Neural cell (in vitro differentiated cells): ENCODE results near the gene BRI3. TPM values are rescaled to one million over a fixed set of nuclear protein-coding genes. Genes with fewer than 3 reads are reported as not detected.

Source experiments
- H2AFZ ChIP-seq: fragments of 200-600, 300-800 bp; sonication (generic), shearing (Covaris generic); 2 replicates; pipeline ENCODE4 v1.6.0; 2014; ENCODE audit warnings: low read depth, mild to moderate bottlenecking, antibody characterized with exemption, low read length, moderate library complexity
- H3F3A ChIP-seq: fragments of 200-600 bp; shearing (Covaris generic); 2 replicates; pipeline ENCODE4 v1.6.1; 2016; ENCODE audit warnings: mild to moderate bottlenecking, moderate library complexity, mixed read lengths, antibody characterized with exemption, low read length; ENCODE audit not compliant: insufficient read depth, poor library complexity, severe bottlenecking
- H3K27ac ChIP-seq: fragments of 200-600, 300-800 bp; sonication (generic), shearing (Covaris generic); 2 replicates; pipeline ENCODE4 v1.5.1; 2014; ENCODE audit warnings: mild to moderate bottlenecking, low read length, moderate library complexity
- H3K27me3 ChIP-seq: fragments of 300-800, 200-600 bp; sonication (generic), shearing (Covaris generic); 2 replicates; pipeline ENCODE4 v1.6.0; 2014; ENCODE audit warnings: mild to moderate bottlenecking, low read depth, low read length, moderate library complexity; ENCODE audit not compliant: insufficient read depth
- H3K36me3 ChIP-seq: fragments of 300-800, 200-600 bp; sonication (generic), shearing (Covaris generic); 2 replicates; pipeline ENCODE4 v1.5.1; 2014; ENCODE audit warnings: mild to moderate bottlenecking, antibody characterized with exemption, low read length, moderate library complexity; ENCODE audit not compliant: insufficient read depth
- H3K4me2 ChIP-seq: fragments of 300-800, 200-600 bp; sonication (generic), shearing (Covaris generic); 2 replicates; pipeline ENCODE4 v1.6.0; 2014; ENCODE audit warnings: mild to moderate bottlenecking, low read length
- H3K4me3 ChIP-seq: fragments of 300-800, 200-600 bp; sonication (generic), shearing (Covaris generic); 2 replicates; pipeline ENCODE4 v1.5.1; 2014; ENCODE audit warnings: mild to moderate bottlenecking, low read length, moderate library complexity
- H3K79me2 ChIP-seq: fragments of 200-600 bp; shearing (Covaris generic); replicated peaks from 2 replicates; pipeline ENCODE4 v1.6.0; 2014; ENCODE audit warnings: mild to moderate bottlenecking, low read length, moderate library complexity; ENCODE audit not compliant: insufficient read depth
- H3K9ac ChIP-seq: fragments of 300-800, 200-600 bp; sonication (generic), shearing (Covaris generic); 2 replicates; pipeline ENCODE4 v1.6.1; 2016; ENCODE audit warnings: mild to moderate bottlenecking, low read length, mixed read lengths
- H3K9me2 ChIP-seq: fragments of 200-600 bp; shearing (Covaris generic); 2 replicates; pipeline ENCODE4 v1.6.1; 2016; ENCODE audit warnings: mild to moderate bottlenecking, low read length, mixed read lengths; ENCODE audit not compliant: insufficient read depth
- H3K9me3 ChIP-seq: fragments of 200-600, 300-800 bp; sonication (generic), shearing (Covaris generic); 2 replicates; pipeline ENCODE4 v1.6.1; 2016; ENCODE audit warnings: mild to moderate bottlenecking, mixed run types, low read length, moderate library complexity, mixed read lengths
- H4K20me1 ChIP-seq: fragments of 200-600 bp; shearing (Covaris generic); 2 replicates; pipeline ENCODE4 v1.6.1; 2016; ENCODE audit warnings: mild to moderate bottlenecking, mixed run types; ENCODE audit not compliant: insufficient read depth
- EP300 ChIP-seq: fragments of 450-650 bp; conservative IDR thresholded peaks from 2 replicates; pipeline ENCODE4 v1.6.1; 2014; ENCODE audit warnings: antibody characterized with exemption, mild to moderate bottlenecking, moderate library complexity; ENCODE audit not compliant: poor library complexity, severe bottlenecking
- EZH2 ChIP-seq: fragments of 200-600, 300-800 bp; shearing (Covaris generic), sonication (generic); IDR thresholded peaks from 2 replicates; pipeline ENCODE4 v1.6.1; 2014; ENCODE audit warnings: antibody characterized with exemption, low read length, borderline replicate concordance, mild to moderate bottlenecking; ENCODE audit not compliant: insufficient read depth, poor library complexity, severe bottlenecking
- MXI1 ChIP-seq: fragments of 450-650 bp; conservative IDR thresholded peaks from 2 replicates; pipeline ENCODE4 v1.6.1; 2014; ENCODE audit warnings: antibody characterized with exemption, mild to moderate bottlenecking; ENCODE audit not compliant: poor library complexity, severe bottlenecking
- POLR2AphosphoS5 ChIP-seq: IDR thresholded peaks from 2 replicates; pipeline ENCODE4 v1.6.1; 2012
- RAD21 ChIP-seq: fragments of 450-650 bp; conservative IDR thresholded peaks from 2 replicates; pipeline ENCODE4 v1.6.1; 2014; ENCODE audit warnings: antibody characterized with exemption, mild to moderate bottlenecking, moderate library complexity
- SMC3 ChIP-seq: fragments of 450-650 bp; conservative IDR thresholded peaks from 2 replicates; pipeline ENCODE4 v1.6.1; 2014; ENCODE audit warnings: antibody characterized with exemption, mild to moderate bottlenecking, moderate library complexity; ENCODE audit not compliant: poor library complexity
- TAF1 ChIP-seq: IDR thresholded peaks from 2 replicates; pipeline ENCODE4 v1.6.1; 2012; ENCODE audit warnings: low read depth
- polyA plus RNA-seq: library from polyadenylated mRNA; depleted of rRNA; stranded (reverse); fragments of >200 nt; gene quantifications from 2 replicates; pipeline ENCODE4 v1.2.3, GENCODE V29; 2014
- TF ChIP-seq, protein P1 (sequence below): fragments of 450-650 bp; IDR thresholded peaks from 2 replicates; pipeline ENCODE4 v1.5.1; 2014; ENCODE audit warnings: antibody characterized with exemption, mild to moderate bottlenecking, moderate library complexity; ENCODE audit not compliant: poor library complexity, severe bottlenecking
- TF ChIP-seq, protein P2 (sequence below): IDR thresholded peaks from 2 replicates; pipeline ENCODE4 v1.6.1; 2012; ENCODE audit warnings: borderline replicate concordance

Gene BRI3
- polyA plus RNA-seq, 1 donor from 2014 or later = 55.6 TPM

DNA sequence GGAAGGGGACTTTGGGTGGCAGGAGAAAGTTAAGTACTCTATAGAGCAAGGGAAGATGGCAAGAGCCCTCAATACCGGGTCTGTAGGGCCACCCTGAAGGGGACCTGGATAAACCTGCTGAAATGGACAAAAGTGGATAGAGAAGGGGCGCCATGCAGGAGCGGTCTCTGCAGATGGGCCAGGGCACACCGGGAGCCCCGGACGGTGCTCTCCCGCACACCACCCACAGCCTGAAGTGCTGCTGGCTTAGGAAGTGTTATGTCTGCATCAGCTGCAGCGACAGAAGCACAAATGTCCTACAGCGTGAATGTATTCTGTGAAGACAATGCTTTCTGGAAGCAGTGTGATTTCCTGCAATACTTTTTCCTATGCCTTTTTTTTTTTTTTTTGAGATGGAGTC lies 37.7 kb downstream of the BRI3 start:
- no peak overlapping the region for H3K27ac ChIP-seq
- no peaks in the 10 kb centered on the region for H3F3A ChIP-seq
- no peaks in the 10 kb centered on the region for H3K9me2 ChIP-seq
- H4K20me1 ChIP-seq = no peaks in the 10 kb centered on the region
- H3K36me3 ChIP-seq = no peaks in the 10 kb centered on the region
- no peaks in the 10 kb centered on the region for H3K9me3 ChIP-seq
- H3K4me3 ChIP-seq = no peak overlapping the region
- H3K9ac ChIP-seq = no peak overlapping the region
- no peaks in the 10 kb centered on the region for H3K27me3 ChIP-seq
- no peak for TF ChIP-seq TAF1
- no peak for TF ChIP-seq MXI1
- TF ChIP-seq RAD21 = no peak
- no peak for TF ChIP-seq EP300
- no peak for TF ChIP-seq EZH2
- no peak for TF ChIP-seq SMC3
- TF ChIP-seq, protein P1, sequence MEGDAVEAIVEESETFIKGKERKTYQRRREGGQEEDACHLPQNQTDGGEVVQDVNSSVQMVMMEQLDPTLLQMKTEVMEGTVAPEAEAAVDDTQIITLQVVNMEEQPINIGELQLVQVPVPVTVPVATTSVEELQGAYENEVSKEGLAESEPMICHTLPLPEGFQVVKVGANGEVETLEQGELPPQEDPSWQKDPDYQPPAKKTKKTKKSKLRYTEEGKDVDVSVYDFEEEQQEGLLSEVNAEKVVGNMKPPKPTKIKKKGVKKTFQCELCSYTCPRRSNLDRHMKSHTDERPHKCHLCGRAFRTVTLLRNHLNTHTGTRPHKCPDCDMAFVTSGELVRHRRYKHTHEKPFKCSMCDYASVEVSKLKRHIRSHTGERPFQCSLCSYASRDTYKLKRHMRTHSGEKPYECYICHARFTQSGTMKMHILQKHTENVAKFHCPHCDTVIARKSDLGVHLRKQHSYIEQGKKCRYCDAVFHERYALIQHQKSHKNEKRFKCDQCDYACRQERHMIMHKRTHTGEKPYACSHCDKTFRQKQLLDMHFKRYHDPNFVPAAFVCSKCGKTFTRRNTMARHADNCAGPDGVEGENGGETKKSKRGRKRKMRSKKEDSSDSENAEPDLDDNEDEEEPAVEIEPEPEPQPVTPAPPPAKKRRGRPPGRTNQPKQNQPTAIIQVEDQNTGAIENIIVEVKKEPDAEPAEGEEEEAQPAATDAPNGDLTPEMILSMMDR = no peak
- no peak for TF ChIP-seq POLR2AphosphoS5
- TF ChIP-seq, protein P2, sequence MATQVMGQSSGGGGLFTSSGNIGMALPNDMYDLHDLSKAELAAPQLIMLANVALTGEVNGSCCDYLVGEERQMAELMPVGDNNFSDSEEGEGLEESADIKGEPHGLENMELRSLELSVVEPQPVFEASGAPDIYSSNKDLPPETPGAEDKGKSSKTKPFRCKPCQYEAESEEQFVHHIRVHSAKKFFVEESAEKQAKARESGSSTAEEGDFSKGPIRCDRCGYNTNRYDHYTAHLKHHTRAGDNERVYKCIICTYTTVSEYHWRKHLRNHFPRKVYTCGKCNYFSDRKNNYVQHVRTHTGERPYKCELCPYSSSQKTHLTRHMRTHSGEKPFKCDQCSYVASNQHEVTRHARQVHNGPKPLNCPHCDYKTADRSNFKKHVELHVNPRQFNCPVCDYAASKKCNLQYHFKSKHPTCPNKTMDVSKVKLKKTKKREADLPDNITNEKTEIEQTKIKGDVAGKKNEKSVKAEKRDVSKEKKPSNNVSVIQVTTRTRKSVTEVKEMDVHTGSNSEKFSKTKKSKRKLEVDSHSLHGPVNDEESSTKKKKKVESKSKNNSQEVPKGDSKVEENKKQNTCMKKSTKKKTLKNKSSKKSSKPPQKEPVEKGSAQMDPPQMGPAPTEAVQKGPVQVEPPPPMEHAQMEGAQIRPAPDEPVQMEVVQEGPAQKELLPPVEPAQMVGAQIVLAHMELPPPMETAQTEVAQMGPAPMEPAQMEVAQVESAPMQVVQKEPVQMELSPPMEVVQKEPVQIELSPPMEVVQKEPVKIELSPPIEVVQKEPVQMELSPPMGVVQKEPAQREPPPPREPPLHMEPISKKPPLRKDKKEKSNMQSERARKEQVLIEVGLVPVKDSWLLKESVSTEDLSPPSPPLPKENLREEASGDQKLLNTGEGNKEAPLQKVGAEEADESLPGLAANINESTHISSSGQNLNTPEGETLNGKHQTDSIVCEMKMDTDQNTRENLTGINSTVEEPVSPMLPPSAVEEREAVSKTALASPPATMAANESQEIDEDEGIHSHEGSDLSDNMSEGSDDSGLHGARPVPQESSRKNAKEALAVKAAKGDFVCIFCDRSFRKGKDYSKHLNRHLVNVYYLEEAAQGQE = no peak
- no peaks in the 10 kb centered on the region for H3K79me2 ChIP-seq
- no peak overlapping the region for H3K4me2 ChIP-seq
- H2AFZ ChIP-seq = no peak overlapping the region

DNA sequence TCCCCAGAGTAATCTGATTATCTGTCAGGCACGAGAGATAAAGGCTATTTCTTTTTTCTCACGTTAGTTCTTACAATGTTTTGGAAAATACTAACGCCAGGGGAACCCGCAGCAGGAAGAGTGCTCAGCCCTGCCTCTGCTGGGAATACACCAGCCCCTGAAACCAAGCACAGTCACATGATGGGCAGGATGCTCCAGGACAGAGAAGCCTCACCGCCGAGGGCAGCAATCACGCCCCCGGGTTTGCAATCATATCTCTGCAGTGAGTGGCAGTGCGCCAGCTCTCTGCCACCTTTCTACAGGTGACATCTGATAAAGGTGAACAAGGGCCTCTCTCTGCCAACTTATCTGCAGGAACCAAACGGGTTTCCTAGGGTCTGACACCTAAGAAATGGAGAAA lies 39.8 kb downstream of the BRI3 start:
- H3F3A ChIP-seq = no peaks in the 10 kb centered on the region
- no peak overlapping the region for H3K4me2 ChIP-seq
- no peaks in the 10 kb centered on the region for H3K9me2 ChIP-seq
- no peak overlapping the region for H3K9ac ChIP-seq
- no peak overlapping the region for H3K4me3 ChIP-seq
- no peak overlapping the region for H3K27ac ChIP-seq
- TF ChIP-seq SMC3 (no peak), EP300 (no peak), MXI1 (no peak), RAD21 (no peak), POLR2AphosphoS5 (no peak), EZH2 (no peak), TAF1 (no peak)
- TF ChIP-seq, protein P2 = no peak
- TF ChIP-seq, protein P1 = no peak
- H3K36me3 ChIP-seq = no peaks in the 10 kb centered on the region
- no peaks in the 10 kb centered on the region for H4K20me1 ChIP-seq
- H3K79me2 ChIP-seq = no peaks in the 10 kb centered on the region
- no peak overlapping the region for H2AFZ ChIP-seq
- H3K9me3 ChIP-seq = no peaks in the 10 kb centered on the region
- H3K27me3 ChIP-seq = no peaks in the 10 kb centered on the region
